ENCODE data around the gene ANTXR2. TPM values are rescaled to one million over a fixed set of nuclear protein-coding genes. Genes with fewer than 3 reads are reported as not detected.
"Not testable (repeated sequence)": the region's sequence is repeated elsewhere in the genome, so short reads cannot be mapped to it uniquely, and the experiment has no call there.

ANTXR2 gene
- 10 to 100 TPM; 33.5 to 57.8 (median 47.3) TPM for total RNA-seq

- DNase-seq = peak; percentile 78 to 94 (median 93)
- peaks cover 0 to 7% (median 0%) of the 10 kb centered on the region in 3 donors for H3K36me3 ChIP-seq
- peak within 1 kb of the TSS; percentile 90 to 96 (median 90) for H3K27ac ChIP-seq
- peak within 1 kb of the TSS; percentile 73 to 96 (median 74) for H3K4me3 ChIP-seq
- H3K4me1 ChIP-seq = peaks cover 0 to 24% (median 0%) of the 10 kb centered on the region in 4 donors
- no peaks in the 10 kb centered on the region for H3K27me3 ChIP-seq
- H3K9me3 ChIP-seq = no peaks in the 10 kb centered on the region
- TF ChIP-seq CTCF (IDR thresholded peaks at IDR 0.05) = peak in 2 of 6 experiments; percentile 16 to 22
- TF ChIP-seq POLR2A (IDR thresholded peaks at IDR 0.05) = peak; percentile 90 to 91
Measured at GRCh38 chr4:80072744-80073472, at the start of gene ANTXR2. ANTXR2 (minus strand) TSS chr4:80073229; CDS start chr4:80072560, 669 bp downstream.

GRCh38 chr4:80121815-80122214 lies 48.8 kb upstream of the ANTXR2 start:
- DNase-seq, H3K4me3 ChIP-seq, H3K27me3 ChIP-seq, H3K27ac ChIP-seq, H3K36me3 ChIP-seq, H3K9me3 ChIP-seq, H3K4me1 ChIP-seq: not testable (repeated sequence)

GRCh38 chr4:80119620-80120019 lies 46.6 kb upstream of the ANTXR2 start:
- H3K27ac ChIP-seq, DNase-seq: not testable (repeated sequence)

GRCh38 chr4:80116516-80116915 lies 43.5 kb upstream of the ANTXR2 start:
- Histone ChIP-seq H3K36me3 (no peaks in the 10 kb centered on the region), H3K4me1 (no peaks in the 10 kb centered on the region), H3K9me3 (peaks cover 0 to 4% (median 0%) of the 10 kb centered on the region in 4 donors), H3K27me3 (no peaks in the 10 kb centered on the region), H3K27ac (no peak overlapping the region), H3K4me3 (no peak overlapping the region)
- no peak for DNase-seq
- TF ChIP-seq POLR2A (IDR thresholded peaks at IDR 0.05) = no peak
- TF ChIP-seq CTCF (IDR thresholded peaks at IDR 0.05) = no peak

More at GRCh38 chr4:80119620-80120019, 46.6 kb upstream of the ANTXR2 start:
- not testable (repeated sequence) for H3K4me3 ChIP-seq, H3K9me3 ChIP-seq, H3K36me3 ChIP-seq, H3K4me1 ChIP-seq, H3K27me3 ChIP-seq

- H3K36me3 ChIP-seq = no peaks in the 10 kb centered on the region
- H3K9me3 ChIP-seq = peaks cover 0 to 4% (median 0%) of the 10 kb centered on the region in 4 donors
- H3K4me1 ChIP-seq = no peaks in the 10 kb centered on the region
- TF ChIP-seq POLR2A (IDR thresholded peaks at IDR 0.05) (no peak), CTCF (IDR thresholded peaks at IDR 0.05) (no peak)
- H3K27me3 ChIP-seq = no peaks in the 10 kb centered on the region
- no peak for DNase-seq
- H3K27ac ChIP-seq = no peak overlapping the region
- no peak overlapping the region for H3K4me3 ChIP-seq
Measured at GRCh38 chr4:80115368-80116181, 42.5 kb upstream of the ANTXR2 start.

GRCh38 chr4:80114732-80115265 lies 41.8 kb upstream of the ANTXR2 start:
- Histone ChIP-seq H3K4me3 (no peak overlapping the region), H3K27ac (no peak overlapping the region), H3K4me1 (no peaks in the 10 kb centered on the region), H3K9me3 (peaks cover 0 to 4% (median 0%) of the 10 kb centered on the region in 4 donors), H3K36me3 (no peaks in the 10 kb centered on the region), H3K27me3 (no peaks in the 10 kb centered on the region)
- TF ChIP-seq POLR2A (IDR thresholded peaks at IDR 0.05) = no peak
- no peak for TF ChIP-seq CTCF (IDR thresholded peaks at IDR 0.05)
- DNase-seq = no peak

All from Peyer's patch (tissue), 4 donors.